K562 (cell line): Measurements from ENCODE around the gene FBXO11. TPM values are rescaled to one million over a fixed set of nuclear protein-coding genes. Genes with fewer than 3 reads are reported as not detected.

Experiments
- DMBX1 ChIP-seq: fragments of 250-450 bp; sonication (Bioruptor Pico); IDR thresholded peaks from 2 replicates; pipeline ENCODE4 v1.8.0; 2022; ENCODE audit warnings: inconsistent platforms, mild to moderate bottlenecking, moderate library complexity, borderline replicate concordance
- FOXK1 ChIP-seq: sonication (generic); formaldehyde crosslinking; IDR thresholded peaks from 2 replicates; pipeline ENCODE4 v1.8.0; 2022; ENCODE audit warnings: missing genetic modification reagents, mild to moderate bottlenecking, borderline replicate concordance
- NFE2 ChIP-seq: IDR thresholded peaks from 2 replicates; pipeline ENCODE4 v1.6.1; 2014; ENCODE audit warnings: antibody characterized with exemption, low read depth
- PRDM10 ChIP-seq: fragments of 450-650 bp; IDR thresholded peaks from 2 replicates; pipeline ENCODE4 v1.6.1; 2018; ENCODE audit not compliant: partially characterized antibody
- SOX6 ChIP-seq: fragments of 450-650 bp; IDR thresholded peaks from 2 replicates; pipeline ENCODE4 v1.6.1; 2014; ENCODE audit warnings: mild to moderate bottlenecking
- VEZF1 ChIP-seq: fragments of 200-800 bp; sonication (Bioruptor generic); IDR thresholded peaks from 2 replicates; pipeline ENCODE4 v1.6.1; 2017; ENCODE audit warnings: missing genetic modification characterization, missing compliant biosample characterization
- ZBTB49 ChIP-seq: sonication (generic); formaldehyde crosslinking; IDR thresholded peaks from 2 replicates; pipeline ENCODE4 v1.8.0; 2022; ENCODE audit warnings: missing genetic modification reagents, mild to moderate bottlenecking, borderline replicate concordance
- ZEB2 ChIP-seq: fragments of 450-650 bp; IDR thresholded peaks from 2 replicates; pipeline ENCODE4 v1.6.1; 2016
- ZNF140 ChIP-seq: fragments of 250-450 bp; sonication (Bioruptor Pico); IDR thresholded peaks from 2 replicates; pipeline ENCODE4 v1.8.0; 2021; ENCODE audit warnings: moderate library complexity, mild to moderate bottlenecking, inconsistent platforms
- ZNF311 ChIP-seq: fragments of 250-450 bp; sonication (Bioruptor Pico); IDR thresholded peaks from 2 replicates; pipeline ENCODE4 v1.4.0; 2020; ENCODE audit warnings: mild to moderate bottlenecking, moderate library complexity
- ZNF316 ChIP-seq: fragments of 450-650 bp; IDR thresholded peaks from 2 replicates; pipeline ENCODE4 v1.6.1; 2016
- polyA plus RNA-seq, 8 experiments: library from polyadenylated mRNA; depleted of rRNA in 4 of 8; stranded (reverse) in 5 of 8; unstranded in 3 of 8; fragments of >200 nt; fragmentation: Nextera tagmentation in 2 of 8; fragmentation: Illumina TruSeq in 1 of 8; extraction: Ambion mirVana in 2 of 8; extraction: Trizol in 1 of 8; gene quantifications; 2 replicates each; pipeline versions ENCODE4 v1.2.1 to v1.2.3, GENCODE V29; 2011 to 2014; ENCODE audit warnings: inconsistent platforms in 1 of 8, missing spikeins in 1 of 8
- total RNA-seq, 7 experiments: library from RNA; depleted of rRNA in 6 of 7; stranded (reverse); fragments of >200 nt in 6 of 7; fragmentation: Illumina TruSeq in 2 of 7; extraction: Trizol in 2 of 7; gene quantifications; 2 replicates each; pipeline versions ENCODE4 v1.2.1 to v1.2.3, GENCODE V29; 2011 to 2021; ENCODE audit warnings: low replicate concordance in 1 of 7

Gene FBXO11
- total and polyA plus RNA-seq, 9 of the 15 experiments (the other 6 are each of a cell fraction or from before 2014, with no cell fraction given): 8.8 to 44.5 (median 24.1) TPM

- TF ChIP-seq ZEB2 (0 out of 2 replicates have a peak, but pooled peaks have one; percentile 16), ZNF140 (CRISPR knock-in tag) (no peak), FOXK1 (CRISPR knock-in tag) (0 out of 2 replicates have a peak, but pooled peaks have one; percentile 30), PRDM10 (peak; percentile 23), SOX6 (peak; percentile 32; the same call in 1 of the 2 replicates), NFE2 (peak; percentile 59), ZNF316 (peak; percentile 16; the same call in 1 of the 2 replicates), ZBTB49 (CRISPR knock-in tag) (no peak), VEZF1 (CRISPR knock-in tag) (peak; percentile 80), ZNF311 (no peak), DMBX1 (no peak)
Measured at GRCh38 chr2:47777277-47777937, 128.9 kb downstream of the FBXO11 start (continued).
